Loucy (cell line): ENCODE measurements around the gene HECA.

Experiments
- H2AFZ ChIP-seq: fragments of 200-600 bp; sonication (generic); 2 replicates; pipeline ENCODE4 v1.6.0; 2016; ENCODE audit warnings: antibody characterized with exemption, mild to moderate bottlenecking, low read length, moderate library complexity
- H3F3A ChIP-seq: fragments of 200-600 bp; 2 replicates; pipeline ENCODE4 v1.6.0; 2016; ENCODE audit warnings: antibody characterized with exemption, low read depth, mild to moderate bottlenecking
- H3K27me3 ChIP-seq: fragments of 200-600 bp; sonication (generic); 2 replicates; pipeline ENCODE4 v1.6.1; 2014; ENCODE audit warnings: low read length, mild to moderate bottlenecking; ENCODE audit not compliant: insufficient read depth, poor library complexity, severe bottlenecking
- H3K36me3 ChIP-seq: fragments of 200-600 bp; sonication (generic); 2 replicates; pipeline ENCODE4 v1.6.1; 2016; ENCODE audit warnings: low read length; ENCODE audit not compliant: insufficient read depth
- H3K4me1 ChIP-seq: fragments of 200-600 bp; sonication (generic); 2 replicates; pipeline ENCODE4 v1.5.1; 2014; ENCODE audit warnings: low read length, mild to moderate bottlenecking; ENCODE audit not compliant: insufficient read depth, poor library complexity, severe bottlenecking
- H3K4me2 ChIP-seq: fragments of 200-600 bp; sonication (generic); 2 replicates; pipeline ENCODE4 v1.6.0; 2014; ENCODE audit warnings: antibody characterized with exemption, low read length, low read depth, mild to moderate bottlenecking; ENCODE audit not compliant: poor library complexity, severe bottlenecking
- H3K4me3 ChIP-seq: fragments of 200-600 bp; sonication (generic); 2 replicates; pipeline ENCODE4 v1.5.1; 2014; ENCODE audit warnings: low read length, mild to moderate bottlenecking, mixed read lengths; ENCODE audit not compliant: poor library complexity, severe bottlenecking
- H3K79me2 ChIP-seq: fragments of 200-600 bp; sonication (generic); 2 replicates; pipeline ENCODE4 v1.6.1; 2014; ENCODE audit warnings: low read length; ENCODE audit not compliant: insufficient read depth
- H3K9ac ChIP-seq: fragments of 200-600 bp; sonication (generic); 2 replicates; pipeline ENCODE4 v1.6.0; 2014; ENCODE audit warnings: mild to moderate bottlenecking, low read depth, low read length, moderate library complexity; ENCODE audit not compliant: poor library complexity, severe bottlenecking
- H3K9me2 ChIP-seq: fragments of 200-600 bp; sonication (generic); replicated peaks from 2 replicates; pipeline ENCODE4 v1.6.1; 2016; ENCODE audit warnings: low read depth, low read length, mixed read lengths
- H3K9me3 ChIP-seq: fragments of 200-600 bp; sonication (generic); 2 replicates; pipeline ENCODE4 v1.6.1; 2014; ENCODE audit warnings: mild to moderate bottlenecking, antibody characterized with exemption, low read length, low read depth; ENCODE audit not compliant: insufficient read depth
- H4K20me1 ChIP-seq: fragments of 200-600 bp; sonication (generic); 2 replicates; pipeline ENCODE4 v1.6.0; 2014; ENCODE audit warnings: antibody characterized with exemption, low read length, mild to moderate bottlenecking; ENCODE audit not compliant: insufficient read depth, poor library complexity, severe bottlenecking
- CTCF ChIP-seq: fragments of 200-600 bp; sonication (generic); conservative IDR thresholded peaks from 2 replicates; pipeline ENCODE4 v1.5.1; 2014; ENCODE audit warnings: mild to moderate bottlenecking, antibody characterized with exemption, low read length
- EZH2phosphoT487 ChIP-seq: fragments of 200-600 bp; IDR thresholded peaks from 2 replicates; pipeline ENCODE4 v1.6.1; 2018; ENCODE audit warnings: antibody characterized with exemption, mild to moderate bottlenecking, moderate library complexity, borderline replicate concordance

HECA gene

DNA sequence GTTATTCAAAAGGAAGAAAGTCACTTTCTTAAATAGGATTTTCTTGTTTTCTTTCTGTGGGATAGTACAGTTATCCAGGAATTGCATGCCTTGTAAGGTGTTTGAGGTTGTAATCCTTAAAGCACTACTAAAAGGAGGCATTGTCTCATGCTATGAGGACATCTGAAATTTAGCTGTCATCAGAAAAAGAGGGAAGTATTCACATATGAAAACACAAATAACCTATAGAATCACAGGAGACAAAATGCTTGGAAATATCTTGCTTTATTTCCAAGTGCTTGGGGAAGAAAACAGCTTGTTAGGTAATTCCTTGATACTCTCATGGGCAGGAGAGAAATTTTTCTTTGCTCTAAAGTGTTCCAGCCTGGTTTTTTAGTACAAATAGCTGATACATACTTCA lies 40.1 kb downstream of the HECA start:
- peaks cover 6% of the 10 kb centered on the region for H3F3A ChIP-seq
- no peak overlapping the region for H2AFZ ChIP-seq
- H3K4me1 ChIP-seq: peaks cover 43% of the 10 kb centered on the region
- TF ChIP-seq CTCF (no peak), EZH2phosphoT487 (no peak)
- peak overlapping the region; percentile 36 for H3K4me2 ChIP-seq
- peaks cover 28% of the 10 kb centered on the region; the same call in 1 of the 2 replicates for H3K36me3 ChIP-seq
- peaks cover 6% of the 10 kb centered on the region for H4K20me1 ChIP-seq
- H3K9me2 ChIP-seq: no peaks in the 10 kb centered on the region
- no peaks in the 10 kb centered on the region for H3K27me3 ChIP-seq
- peak overlapping the region; percentile 1 for H3K9ac ChIP-seq
- H3K9me3 ChIP-seq: no peaks in the 10 kb centered on the region
- peak overlapping the region; percentile 35 for H3K4me3 ChIP-seq
- no peaks in the 10 kb centered on the region for H3K79me2 ChIP-seq

DNA sequence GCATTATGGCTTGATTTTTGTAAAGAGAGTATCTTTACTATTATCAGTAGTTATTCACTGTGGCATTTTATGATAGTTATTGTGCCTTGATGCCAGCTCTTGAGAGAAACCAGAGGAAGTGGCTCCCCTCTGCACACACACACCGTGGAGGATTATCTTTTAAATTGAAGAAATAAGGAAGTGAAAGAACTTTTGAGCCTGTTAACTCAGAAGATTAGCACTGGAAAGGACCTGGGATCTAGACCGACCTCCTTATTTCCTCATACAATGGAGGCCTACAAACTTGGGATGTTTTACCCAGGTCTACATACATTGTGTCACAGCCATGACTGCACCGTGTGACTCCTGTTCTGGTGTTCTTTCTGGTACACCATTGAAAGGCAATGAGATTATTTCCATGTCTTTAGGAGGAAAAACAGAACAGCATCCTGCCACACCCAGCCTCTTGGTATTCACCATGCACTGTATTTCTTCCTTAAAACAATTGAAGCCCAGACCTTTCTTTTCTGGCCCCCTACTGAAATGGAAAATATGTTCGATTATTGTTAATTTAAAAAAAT lies 40.6 kb downstream of the HECA start:
- no peak overlapping the region for H2AFZ ChIP-seq
- H3K4me3 ChIP-seq: peak overlapping the region; percentile 35
- peak overlapping the region; percentile 36 for H3K4me2 ChIP-seq
- H4K20me1 ChIP-seq: peaks cover 6% of the 10 kb centered on the region
- no peaks in the 10 kb centered on the region for H3K9me3 ChIP-seq
- TF ChIP-seq EZH2phosphoT487 (no peak), CTCF (no peak)
- peak overlapping the region; percentile 1 for H3K9ac ChIP-seq
- H3K4me1 ChIP-seq: peaks cover 47% of the 10 kb centered on the region
- peaks cover 6% of the 10 kb centered on the region for H3F3A ChIP-seq
- H3K27me3 ChIP-seq: no peaks in the 10 kb centered on the region
- H3K36me3 ChIP-seq: peaks cover 24% of the 10 kb centered on the region; the same call in 1 of the 2 replicates
- no peaks in the 10 kb centered on the region for H3K9me2 ChIP-seq
- H3K79me2 ChIP-seq: no peaks in the 10 kb centered on the region

DNA sequence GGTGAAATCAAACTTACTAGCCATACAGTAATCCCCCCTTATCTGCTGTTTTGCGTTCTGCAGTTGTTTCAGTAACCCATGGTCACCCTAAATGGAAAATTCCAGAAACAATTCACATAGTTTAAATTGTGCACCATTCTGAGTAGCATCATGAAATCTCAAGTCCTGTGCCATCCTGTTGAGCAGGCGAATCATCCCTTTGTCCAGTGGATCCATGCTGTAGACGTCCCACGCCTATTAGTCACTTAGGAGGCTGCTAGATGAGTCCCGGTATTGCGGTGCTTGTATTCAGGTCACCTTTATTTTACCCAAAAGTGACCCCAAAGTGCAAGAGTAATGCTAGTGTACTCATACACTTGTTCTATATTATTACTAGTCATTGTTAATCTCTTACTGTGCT lies 46.4 kb downstream of the HECA start:
- H3K4me3 ChIP-seq: no peak overlapping the region
- no peaks in the 10 kb centered on the region for H4K20me1 ChIP-seq
- peaks cover 6% of the 10 kb centered on the region for H3K4me1 ChIP-seq
- H3F3A ChIP-seq: no peaks in the 10 kb centered on the region
- no peak overlapping the region for H3K4me2 ChIP-seq
- no peak for TF ChIP-seq CTCF
- TF ChIP-seq EZH2phosphoT487: no peak
- H3K36me3 ChIP-seq: peaks cover 23% of the 10 kb centered on the region; the same call in 1 of the 2 replicates
- H2AFZ ChIP-seq: no peak overlapping the region
- H3K9ac ChIP-seq: no peak overlapping the region
- no peaks in the 10 kb centered on the region for H3K79me2 ChIP-seq
- no peaks in the 10 kb centered on the region for H3K9me3 ChIP-seq
- no peaks in the 10 kb centered on the region for H3K9me2 ChIP-seq
- H3K27me3 ChIP-seq: no peaks in the 10 kb centered on the region
